Stimulated activated CD4-positive, alpha-beta T cell treated with anti-CD3 and anti-CD28 coated beads, TNF-alpha, amount 100 ng/mL, for 48 hours (primary cell): Measurements from ENCODE around the gene GOT2.
A peak's percentile ranks its signal among the peaks of the same experiment; 100 is the strongest.
"Not testable (repeated sequence)": the region's sequence is repeated elsewhere in the genome, so short reads cannot be mapped to it uniquely, and the experiment has no call there.

Source experiments
- DNase-seq, 3 donors: peaks; one replicate each; pipeline ENCODE4 v3.0.0-alpha.2; 2020; ENCODE audit warnings: low read depth in 3 of 3

Gene GOT2

DNA sequence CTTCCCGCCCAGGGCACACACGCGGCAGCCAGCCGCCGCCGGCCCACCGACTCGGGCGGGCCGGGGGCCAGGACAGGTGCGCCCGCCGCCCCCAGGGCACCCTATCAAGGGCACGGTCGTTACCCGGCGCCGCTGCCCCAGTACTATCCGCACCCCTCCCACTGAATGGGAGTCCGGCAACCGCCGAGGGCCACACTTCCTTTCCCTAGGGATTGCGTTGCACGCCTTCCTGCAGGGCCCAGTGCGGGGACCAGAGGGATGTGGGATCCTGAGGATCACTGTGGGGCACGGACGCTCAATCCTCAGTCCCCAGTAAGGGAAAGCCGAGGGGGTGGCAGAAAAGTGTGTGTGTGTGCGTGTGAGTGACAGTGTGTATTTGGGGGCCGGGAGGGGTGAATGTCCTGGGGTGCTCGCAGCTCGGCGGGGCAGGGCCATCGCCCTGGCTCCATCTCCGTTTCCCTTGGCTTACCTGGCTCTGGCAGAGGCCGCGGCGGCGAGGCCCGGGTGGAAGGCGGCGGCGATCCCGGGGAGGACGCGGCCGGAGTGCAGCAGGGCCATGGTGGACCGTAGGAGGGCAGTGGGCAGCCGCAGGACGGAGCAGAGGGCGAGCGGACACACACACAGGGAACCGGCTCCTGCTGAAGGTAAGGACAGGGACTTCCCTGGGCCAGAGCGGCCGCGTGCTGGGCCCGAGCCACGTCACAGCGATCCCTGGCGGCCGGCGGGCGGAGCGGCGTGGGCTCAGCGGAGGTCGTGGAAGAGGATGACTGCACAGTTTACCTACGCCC lies at the start of gene GOT2:
TSS of gene GOT2 (minus strand) at position 646 of the 788 bp plus-strand sequence. CDS start at position 558, 88 bp downstream.
- DNase-seq: peak; percentile 67 to 78 (median 73)

DNA sequence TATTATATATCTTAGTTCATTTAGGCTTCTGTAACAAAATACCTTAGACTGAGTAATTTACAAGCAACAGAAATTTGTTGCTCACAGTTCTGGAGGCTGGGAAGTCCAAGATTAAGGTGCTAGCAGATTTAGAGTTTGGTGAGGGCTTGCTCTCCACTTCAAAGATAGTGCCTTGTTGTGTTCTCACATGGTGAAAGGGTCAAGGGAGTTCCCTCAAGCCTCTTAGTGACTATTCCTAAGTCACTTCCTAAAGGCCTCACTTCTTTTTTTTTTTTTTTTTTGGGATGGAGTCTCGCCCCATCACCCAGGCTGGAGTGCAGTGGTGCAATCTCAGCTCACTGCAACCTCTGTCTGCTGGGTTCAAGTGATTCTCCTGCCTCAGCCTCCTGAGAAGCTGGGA lies 45.2 kb upstream of the GOT2 start:
- DNase-seq: not testable (repeated sequence)

DNA sequence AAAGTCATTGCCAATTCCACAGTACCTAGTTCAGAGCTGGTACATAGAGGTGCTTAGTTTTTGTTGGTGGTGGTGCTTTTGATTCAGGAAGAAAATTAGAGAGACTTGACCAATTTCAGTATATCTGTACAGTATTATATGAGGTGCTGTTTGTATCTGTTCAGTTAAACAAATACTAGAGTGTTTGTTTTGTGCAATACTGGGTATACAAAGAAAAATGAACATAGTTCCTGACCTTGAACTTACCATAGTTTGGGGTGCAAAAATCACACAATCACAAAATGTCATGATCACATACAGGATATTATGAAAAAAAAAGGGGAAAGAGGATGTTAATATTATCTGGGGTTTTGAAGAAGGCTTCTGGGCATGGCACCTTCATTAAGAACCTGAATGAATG lies 39.8 kb upstream of the GOT2 start:
- DNase-seq: no peak

DNA sequence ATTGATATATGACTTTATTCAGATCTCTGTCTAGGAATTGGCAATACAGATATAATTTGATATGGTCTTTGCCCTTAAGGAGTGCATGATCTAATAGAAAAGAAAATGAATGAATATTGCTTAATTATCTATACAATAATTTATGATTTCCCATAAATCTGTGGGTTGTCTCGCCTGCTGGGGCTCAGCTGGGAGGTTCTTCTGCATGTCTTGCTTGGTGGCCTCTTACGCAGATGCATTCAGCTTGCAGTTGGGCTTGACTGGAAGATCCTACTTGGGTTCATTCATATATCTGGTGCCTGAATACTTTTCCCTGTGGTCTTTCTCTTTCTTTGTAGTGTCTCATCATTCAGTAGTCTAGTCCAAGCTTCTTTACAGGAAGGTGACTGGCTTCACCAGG lies 34.0 kb upstream of the GOT2 start:
- DNase-seq: no peak

DNA sequence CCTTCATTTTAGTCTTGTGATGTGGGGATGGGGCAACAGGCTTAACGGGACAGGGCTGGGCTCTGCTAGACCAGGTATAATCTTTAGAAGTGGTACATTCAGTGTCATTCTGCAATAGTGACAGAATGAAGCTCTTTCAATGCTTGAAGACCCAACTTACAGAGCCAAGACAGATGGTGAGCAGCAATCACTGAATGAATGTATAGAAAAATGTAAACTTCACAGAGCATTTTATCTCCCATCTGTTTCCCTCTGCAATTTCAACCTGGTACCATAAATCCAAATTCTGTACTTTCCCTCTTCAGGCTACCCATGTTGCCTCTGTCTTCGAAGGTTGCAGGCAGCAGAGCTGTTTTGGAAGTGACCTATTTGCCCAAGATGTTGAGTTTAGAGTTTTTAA lies 33.5 kb upstream of the GOT2 start:
- no peak for DNase-seq

DNA sequence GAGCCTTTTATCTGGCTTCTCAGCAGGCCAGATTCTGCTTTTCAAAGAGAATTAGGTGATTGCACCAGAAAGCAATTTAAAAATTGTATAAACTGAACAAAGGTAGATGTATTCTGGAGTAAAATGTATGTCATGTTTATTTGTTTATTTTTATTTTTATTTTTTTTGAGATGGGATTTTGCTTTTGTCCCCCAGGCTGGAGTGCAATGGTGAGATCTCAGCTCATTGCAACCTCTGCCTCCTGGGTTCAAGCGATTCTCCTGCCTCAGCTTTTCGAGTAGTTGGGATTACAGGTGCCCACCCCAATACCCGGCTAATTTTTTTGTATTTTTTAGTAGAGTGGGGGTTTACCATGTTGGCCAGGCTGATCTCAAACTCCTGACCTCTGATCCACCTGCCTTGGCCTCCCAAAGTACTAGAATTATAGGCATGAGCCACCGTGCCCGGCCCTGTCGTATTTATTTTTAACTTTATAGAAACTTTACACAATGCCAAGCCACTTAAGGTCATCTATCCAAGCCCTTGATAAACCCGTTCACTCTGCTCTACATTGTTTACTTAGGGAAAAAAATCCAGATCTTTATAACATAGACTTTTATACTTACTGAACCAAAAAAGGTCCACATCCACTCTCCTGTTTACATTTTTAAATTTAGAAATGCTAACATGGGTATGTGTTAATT lies 22.7 kb upstream of the GOT2 start:
- DNase-seq: no peak

DNA sequence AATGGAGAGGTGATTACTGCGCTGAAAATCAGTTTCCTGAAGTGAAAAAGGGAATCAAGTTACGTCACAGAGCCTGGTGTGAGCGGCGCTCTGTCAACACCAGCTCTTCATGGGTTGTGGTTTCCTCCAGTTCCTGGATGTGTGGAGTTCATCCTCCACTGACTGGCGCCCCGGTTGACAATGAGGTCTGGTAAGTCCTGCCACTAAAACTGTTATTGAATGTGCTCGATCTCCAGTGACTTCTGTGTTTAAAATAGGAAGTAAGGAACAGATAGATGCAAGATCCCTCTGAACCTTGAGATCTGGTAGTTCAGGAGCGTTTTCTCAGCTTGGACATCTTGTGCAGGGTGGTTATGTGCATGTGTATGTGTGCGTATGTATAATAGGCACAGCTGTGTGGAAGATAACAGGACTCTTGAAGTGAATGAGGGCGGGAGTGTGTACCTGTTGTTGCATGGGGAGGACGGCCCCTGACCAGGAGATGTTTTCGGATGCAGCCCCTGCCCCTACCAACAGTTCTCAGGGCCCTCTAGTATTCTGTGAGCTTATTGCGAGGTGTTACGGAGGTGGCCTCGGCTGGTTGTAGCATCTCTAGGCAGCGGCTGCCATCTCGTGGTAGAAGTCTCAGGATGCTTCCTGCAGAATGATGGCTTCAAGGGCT lies 22.0 kb upstream of the GOT2 start:
- DNase-seq: peak; percentile 56 to 69 (median 62)

DNA sequence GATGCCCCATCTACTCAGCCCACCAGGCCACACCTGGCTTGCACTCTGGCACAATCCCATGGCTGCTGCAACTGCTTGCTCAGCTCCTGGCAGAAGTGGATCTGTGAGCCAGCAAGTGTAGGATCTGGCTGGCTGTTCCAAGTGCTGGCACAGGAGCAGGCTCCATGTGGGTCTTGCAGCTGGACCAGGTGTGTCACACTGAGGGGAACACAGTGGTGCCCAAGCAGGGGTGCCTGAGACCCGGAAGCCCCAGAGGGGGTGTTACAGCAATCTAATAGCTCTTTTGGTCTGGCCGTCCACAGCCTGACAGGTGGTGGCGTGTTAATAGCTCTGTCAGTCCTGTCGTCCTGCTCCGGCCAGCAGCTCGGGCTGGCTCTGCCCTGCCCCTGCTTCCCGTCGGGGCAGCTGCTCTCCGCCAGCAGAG lies 19.6 kb upstream of the GOT2 start:
- no peak for DNase-seq

DNA sequence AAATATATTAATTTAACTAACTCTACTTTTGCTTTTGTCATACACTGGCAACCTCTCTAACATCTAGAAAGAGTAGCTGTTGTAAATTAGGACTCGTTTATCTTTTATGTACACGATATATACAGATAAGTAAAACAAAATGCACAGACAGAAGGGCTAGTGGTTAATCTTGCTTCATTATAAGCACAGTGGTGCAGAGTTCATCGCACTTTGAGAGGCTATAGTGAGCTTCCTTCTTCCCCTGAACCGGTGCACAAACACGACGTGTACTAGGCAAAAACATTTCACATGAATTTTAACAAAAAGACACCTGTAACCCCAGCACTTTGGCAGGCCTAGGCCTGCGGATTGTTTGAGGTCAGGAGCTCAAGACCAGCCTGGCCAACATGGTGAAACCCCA lies 10.4 kb upstream of the GOT2 start:
- DNase-seq: no peak

DNA sequence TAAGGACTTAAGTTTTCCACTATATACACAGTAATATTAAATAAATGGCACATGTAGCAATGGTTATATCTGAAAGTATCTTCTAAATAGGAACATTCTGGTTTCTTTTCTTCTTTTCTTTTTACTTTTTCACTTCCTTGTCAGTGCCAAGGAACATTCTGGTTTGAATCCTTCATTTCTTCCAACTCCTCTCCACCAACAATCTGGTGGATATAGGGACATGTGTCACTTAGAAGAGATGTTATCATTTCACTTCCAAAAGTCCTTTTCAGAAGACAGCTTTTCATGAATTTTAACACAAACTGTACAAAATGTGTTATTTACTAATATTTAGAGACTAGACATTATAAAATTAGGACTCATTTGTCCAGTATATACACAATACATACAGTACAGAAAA lies 7.9 kb upstream of the GOT2 start:
- no peak for DNase-seq

DNA sequence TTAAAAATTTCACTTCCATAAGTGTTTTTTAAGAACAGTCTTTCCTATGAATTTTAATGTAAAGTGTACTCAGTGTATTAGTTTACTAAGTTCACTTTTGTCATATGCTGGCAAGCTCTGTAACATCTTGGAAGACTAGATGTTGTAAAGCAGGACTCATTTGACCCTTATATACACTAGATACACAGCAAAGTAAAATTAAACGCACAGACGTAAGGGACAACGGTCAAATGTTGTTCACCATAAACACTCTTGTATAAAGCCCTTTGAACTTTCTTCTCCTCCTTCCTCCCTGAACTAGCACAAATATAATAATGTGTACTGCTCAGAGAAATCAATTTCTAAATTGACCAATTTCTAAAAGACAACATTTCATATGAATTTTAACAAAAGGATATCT lies 7.0 kb upstream of the GOT2 start:
- DNase-seq: no peak

DNA sequence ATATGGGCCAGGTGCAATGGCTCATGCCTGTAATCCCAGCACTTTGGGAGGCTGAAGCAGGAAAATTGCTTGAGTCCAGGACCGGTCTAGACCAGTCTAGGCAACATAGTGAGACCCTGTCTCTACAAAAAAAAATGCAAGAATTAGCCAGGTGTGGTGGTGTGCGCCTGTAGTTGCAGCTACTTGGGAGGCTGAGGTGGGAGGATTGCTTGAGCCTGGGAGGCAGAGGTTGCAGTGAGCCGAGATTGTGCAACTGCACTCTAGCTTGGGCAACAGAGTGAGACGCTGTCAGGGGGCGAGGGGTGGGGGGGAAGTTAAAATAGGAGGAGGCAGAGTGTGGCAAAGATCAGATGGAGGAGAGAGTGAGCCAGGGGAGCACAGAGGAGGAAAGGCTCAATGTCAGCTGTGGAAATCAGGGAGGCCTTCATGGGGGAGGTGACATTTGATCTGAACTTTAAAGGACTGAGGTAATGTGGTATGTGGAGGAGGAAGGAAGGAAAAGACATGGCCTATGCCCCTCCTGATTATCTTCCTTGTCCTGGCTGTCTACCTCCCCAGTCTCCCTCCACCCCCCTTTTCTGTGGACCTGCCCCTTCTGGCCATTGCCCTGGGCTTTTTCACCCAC lies 4.7 kb upstream of the GOT2 start:
- no peak for DNase-seq

DNA sequence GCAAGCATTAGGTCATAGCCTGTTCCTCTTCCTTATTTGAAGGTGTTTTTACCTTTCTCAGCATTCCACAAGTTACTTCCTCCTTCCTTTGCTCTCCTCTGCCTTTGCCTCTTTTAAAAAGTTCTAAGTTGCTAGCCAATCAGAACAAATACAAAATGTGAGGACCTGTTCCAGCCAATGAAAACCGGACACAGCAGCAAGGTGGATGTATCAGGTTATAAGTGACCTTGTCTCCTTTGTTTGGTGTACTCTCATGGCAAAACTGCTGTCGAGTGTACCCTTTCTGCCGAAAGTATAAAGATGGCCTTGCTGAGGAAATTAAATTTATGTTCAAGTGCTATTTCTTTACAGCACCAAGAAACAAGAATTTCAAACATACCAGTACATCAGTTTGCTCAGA lies 2.2 kb upstream of the GOT2 start:
- not testable (repeated sequence) for DNase-seq

DNA sequence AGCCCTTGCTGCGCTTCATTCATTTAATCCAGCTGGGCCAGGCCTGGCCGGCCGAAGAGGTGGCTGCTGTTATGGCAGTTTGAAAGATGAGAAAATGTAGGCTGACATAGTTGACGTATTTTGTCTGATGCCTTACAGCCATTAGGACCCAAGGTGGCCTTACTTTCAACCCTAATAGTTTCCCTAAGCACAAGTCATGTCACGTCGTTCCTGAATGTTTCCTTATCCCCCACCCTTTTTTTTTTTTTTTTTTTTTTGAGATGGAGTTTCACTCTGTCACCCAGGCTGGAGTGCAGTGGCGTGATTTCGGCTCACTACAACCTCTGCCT lies 307 bp upstream of the GOT2 start:
- DNase-seq: no peak

DNA sequence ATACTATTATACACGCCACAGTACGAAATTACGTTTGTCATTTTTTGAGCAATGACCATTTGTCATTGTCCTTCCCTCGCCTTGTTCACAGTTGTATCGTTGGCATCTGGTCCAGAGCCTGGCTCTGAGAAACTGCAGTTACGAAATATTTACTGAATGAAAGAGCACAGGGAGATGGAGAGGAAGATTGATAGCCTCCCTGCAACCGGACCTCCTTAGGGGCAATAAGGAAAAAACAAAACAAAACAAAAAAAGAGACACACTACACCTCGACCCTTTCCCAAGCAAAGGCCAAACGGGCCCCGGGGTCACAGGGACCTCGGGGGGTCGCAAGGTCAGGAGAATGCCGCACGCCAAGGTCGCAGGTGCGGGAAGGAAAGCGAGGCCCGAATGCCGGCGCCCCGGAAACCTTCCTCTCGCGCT lies 857 bp downstream of the GOT2 start:
- DNase-seq: no peak

DNA sequence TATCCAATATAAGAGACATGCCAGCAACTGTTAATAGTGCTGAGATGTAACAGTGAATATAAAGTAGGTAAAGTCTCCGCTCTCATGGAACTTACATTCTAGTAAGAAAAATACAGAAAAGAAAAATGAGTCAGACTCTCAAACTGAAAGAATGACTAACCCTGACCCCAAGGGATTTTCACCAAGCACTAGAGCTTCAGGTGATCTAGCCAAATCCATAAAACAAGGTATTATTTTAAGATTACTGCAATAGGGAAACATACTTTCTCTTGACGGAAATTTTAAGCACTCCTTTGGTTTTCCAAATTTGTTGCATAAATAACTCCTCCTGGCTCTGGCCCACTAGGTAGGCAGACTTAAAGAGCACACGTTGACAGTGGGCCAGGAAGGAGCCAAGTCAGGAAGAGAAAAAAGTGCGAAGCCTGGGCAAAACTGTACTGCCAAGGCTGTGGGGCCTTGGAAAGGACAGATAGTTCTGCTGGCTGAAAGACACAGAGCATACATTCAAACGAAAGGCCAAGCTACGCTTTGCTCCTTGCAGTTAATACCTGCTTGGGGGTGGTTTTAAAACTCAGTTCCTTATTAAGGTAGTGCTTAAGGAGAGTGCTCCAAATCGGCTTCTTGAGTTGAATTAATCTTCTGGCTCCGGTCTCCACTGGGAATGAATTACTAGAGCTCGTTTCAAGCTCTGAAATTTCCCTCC lies 1.4 kb downstream of the GOT2 start:
- no peak for DNase-seq

DNA sequence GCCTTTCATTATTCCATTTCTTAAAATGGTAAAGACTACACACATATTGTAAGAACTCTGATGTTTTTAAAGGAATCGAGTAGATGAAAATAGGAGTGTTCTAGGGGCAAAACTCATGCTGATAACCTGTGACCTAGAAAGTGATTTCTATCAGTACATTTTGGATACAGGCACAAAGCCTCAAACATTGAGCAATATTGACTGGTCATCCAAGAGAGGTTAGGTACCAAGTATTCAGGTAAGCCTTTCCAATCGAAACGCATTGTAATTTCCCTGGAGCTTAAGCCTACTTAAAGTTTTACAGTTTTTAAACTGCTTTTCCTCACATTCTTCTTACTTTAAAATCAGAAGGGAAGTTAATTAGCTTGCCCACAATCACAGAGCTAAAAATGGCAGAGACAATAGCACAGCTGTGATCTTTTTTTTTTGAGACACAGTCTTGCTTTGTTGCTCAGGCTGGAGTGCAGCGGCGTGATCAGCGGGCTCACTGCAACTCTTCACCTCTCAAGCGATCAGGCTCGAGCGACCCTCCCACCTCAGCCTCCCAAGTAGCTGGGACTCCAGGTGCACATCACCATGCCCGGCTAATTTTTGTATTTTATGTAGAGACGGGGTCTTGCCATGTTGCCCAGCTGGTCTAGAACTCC lies 3.3 kb downstream of the GOT2 start:
- DNase-seq: no peak

DNA sequence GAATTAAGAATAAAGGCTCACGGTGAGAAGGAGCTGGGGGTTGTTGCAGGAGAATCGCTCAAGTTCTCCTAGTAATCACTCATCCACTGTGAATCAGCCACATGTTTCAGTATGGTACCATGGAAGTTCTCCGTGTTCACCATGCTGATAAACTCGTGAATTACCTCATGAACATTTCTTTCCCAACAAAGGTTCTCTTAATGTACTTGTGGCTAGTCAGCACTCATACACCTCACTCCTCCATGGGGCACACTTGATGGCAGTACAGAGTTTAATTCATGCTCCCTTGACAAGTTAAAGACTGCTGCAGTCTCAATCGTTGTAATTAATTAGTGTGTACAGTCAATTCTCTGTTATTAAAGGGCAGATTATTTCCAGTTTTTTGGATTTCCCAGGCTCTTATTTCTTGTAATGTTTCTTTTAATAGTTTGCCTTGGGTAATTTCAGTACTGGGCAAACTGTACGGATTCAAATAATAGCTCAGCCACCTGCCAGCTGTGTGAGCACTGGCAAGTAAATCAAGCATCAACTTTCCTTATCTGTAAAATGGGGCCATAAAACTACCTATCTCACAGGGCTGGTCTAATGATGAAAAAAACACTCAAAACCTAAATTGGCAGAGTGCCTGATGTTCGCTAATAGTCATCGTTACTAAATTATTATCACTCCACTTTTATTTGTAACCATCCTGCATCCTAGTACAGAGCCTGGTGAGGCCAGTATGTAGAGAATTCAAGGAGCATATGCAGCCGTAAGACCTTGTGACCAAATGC lies 6.1 kb downstream of the GOT2 start:
- DNase-seq: no peak

DNA sequence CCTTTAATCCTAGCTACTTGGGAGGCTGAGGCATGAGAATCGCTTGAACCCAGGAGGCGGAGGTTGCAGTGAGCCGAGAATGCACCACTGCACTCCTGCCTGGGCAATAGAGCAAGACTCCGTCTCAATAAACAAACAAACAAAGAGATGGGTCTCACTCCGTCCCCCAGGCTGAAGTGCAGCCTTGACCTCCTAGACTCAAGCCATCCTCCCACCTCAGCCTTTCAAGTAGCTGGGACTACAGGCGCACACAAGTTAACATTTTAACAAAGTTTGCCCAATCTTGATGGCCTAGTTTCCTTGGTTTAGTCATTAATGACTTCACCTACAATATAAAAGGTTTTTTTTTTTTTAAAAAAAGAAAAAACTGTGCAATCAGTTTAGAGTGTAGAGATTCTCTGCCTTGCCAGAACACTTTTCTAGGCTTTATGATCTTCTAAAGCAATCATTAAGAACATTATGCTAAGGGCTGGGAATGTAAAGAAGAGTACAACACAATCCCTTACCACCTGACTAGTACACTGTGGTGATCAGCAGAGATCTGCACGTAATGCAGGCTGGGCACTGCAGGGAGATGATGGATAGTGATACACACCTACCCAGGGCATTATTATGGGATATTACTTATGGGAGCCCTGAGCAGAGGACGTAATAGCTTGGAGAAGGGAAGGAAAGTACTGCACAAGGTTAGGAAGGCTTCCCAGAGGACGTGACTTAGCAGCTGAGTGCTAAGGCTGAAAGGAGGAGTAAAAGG lies 6.9 kb downstream of the GOT2 start:
- no peak for DNase-seq

DNA sequence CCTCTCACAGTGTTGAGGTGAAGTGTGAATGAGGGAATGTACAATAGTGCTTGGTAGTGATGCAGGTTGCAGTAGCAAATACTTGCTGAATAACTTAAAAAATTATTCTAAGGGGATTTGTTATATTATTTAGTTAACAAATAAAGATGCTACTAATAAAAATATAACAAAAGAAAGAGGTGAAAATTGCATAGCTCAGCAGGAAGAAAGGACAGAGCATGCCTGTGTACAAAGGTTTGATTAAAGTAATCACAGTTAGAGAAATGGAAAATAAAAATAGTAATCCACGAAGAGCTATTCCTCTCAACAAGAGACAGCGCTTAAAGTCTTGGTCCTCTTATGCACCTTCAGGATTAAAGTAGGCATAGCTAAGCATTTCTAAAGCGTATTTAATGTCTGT lies 11.0 kb downstream of the GOT2 start:
- DNase-seq: no peak
